ENCODE measurements around the gene TMED4. TPM values are rescaled to one million over a fixed set of nuclear protein-coding genes. Genes with fewer than 3 reads are reported as not detected.

The TMED4 gene
- total RNA-seq, 4 donors from 2014 or later: 226 to 303 (median 254) TPM

DNA sequence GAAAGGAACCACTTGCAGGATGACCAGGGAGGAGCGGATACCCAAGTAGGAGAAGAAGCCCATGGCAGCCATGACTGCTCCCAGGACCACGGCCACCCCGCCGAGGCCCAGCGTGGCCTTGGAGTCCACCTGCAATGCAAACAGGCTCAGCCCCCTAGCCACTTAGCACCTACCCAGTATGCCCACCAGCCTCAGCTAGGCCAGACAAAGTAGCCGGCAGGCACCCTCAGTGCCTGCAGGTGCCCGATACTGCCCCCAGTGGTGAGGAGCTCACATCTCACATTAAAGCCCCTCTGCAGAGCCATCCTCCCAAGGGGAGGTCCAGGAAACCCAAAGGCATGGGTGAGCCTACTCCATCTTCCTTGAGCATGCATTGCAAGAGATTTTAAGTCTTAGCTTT is 47.5 kb downstream of the TMED4 start:
- DNase-seq: peak; percentile 33
- intact Hi-C loops (cut with DNase I; ENCODE audit: low total_unique reads): no loop called here
- WGBS, 2 donors (ENCODE audit: low coverage in 1 of 2): 58% methylated on average over 7 of the region's 7 CpGs; no CpG with 5 or more reads in 1 of the 2 donors
- Histone ChIP-seq H3K4me1 (no peaks in the 10 kb centered on the region), H3K36me3 (no peaks in the 10 kb centered on the region), H3K27me3 (no peaks in the 10 kb centered on the region), H3K9me3 (no peaks in the 10 kb centered on the region), H3K4me3 (no peak overlapping the region), H3K27ac (no peak overlapping the region)
- no peak for TF ChIP-seq EP300 (IDR thresholded peaks at IDR 0.05; ENCODE audit: low read depth)
- TF ChIP-seq, protein P1, sequence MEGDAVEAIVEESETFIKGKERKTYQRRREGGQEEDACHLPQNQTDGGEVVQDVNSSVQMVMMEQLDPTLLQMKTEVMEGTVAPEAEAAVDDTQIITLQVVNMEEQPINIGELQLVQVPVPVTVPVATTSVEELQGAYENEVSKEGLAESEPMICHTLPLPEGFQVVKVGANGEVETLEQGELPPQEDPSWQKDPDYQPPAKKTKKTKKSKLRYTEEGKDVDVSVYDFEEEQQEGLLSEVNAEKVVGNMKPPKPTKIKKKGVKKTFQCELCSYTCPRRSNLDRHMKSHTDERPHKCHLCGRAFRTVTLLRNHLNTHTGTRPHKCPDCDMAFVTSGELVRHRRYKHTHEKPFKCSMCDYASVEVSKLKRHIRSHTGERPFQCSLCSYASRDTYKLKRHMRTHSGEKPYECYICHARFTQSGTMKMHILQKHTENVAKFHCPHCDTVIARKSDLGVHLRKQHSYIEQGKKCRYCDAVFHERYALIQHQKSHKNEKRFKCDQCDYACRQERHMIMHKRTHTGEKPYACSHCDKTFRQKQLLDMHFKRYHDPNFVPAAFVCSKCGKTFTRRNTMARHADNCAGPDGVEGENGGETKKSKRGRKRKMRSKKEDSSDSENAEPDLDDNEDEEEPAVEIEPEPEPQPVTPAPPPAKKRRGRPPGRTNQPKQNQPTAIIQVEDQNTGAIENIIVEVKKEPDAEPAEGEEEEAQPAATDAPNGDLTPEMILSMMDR (IDR thresholded peaks at IDR 0.05): peak; percentile 20 to 47 (median 31)
- in situ Hi-C loops (cut with MboI; ENCODE audit: low pct_ligation_motif_present in 1 of 4, low pct_unique_long_range_greater_than_20kb in 1 of 4, low sequenced_read_pairs in 3 of 4): no loop called here

DNA sequence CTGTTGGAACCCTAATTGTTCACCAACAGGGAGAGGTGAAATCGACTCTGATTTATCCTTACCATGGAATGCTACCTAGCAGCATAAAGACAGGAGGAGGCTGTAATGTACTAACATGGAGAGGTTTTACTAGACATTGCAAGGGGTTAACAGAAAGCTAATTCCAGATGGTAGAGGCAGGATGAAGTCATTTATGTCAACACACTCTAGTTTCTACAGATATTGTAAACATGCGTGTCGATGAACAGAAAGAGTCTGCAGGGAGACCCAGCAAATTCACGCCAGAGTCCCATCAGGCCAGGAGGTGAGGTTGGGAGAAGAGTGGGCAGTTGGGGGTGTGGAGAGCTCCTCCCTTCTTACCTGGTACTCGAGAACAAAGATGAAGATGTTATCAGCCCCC is 47.9 kb downstream of the TMED4 start:
- no peak for DNase-seq
- intact Hi-C loops (cut with DNase I; ENCODE audit: low total_unique reads): no loop called here
- TF ChIP-seq, protein P1 (IDR thresholded peaks at IDR 0.05): no peak
- TF ChIP-seq POLR2A (IDR thresholded peaks at IDR 0.05) (no peak), EP300 (IDR thresholded peaks at IDR 0.05; ENCODE audit: low read depth) (no peak), POLR2AphosphoS5 (IDR thresholded peaks at IDR 0.05) (no peak)
- Histone ChIP-seq H3K4me3 (no peak overlapping the region), H3K27me3 (no peaks in the 10 kb centered on the region), H3K36me3 (no peaks in the 10 kb centered on the region), H3K27ac (no peak overlapping the region), H3K4me1 (no peaks in the 10 kb centered on the region), H3K9me3 (no peaks in the 10 kb centered on the region)
- WGBS, 2 donors (ENCODE audit: low coverage in 1 of 2): 48% methylated on average over 5 of the region's 5 CpGs; no CpG with 5 or more reads in 1 of the 2 donors
- in situ Hi-C loops (cut with MboI; ENCODE audit: low pct_ligation_motif_present in 1 of 4, low pct_unique_long_range_greater_than_20kb in 1 of 4, low sequenced_read_pairs in 3 of 4): no loop called here

DNA sequence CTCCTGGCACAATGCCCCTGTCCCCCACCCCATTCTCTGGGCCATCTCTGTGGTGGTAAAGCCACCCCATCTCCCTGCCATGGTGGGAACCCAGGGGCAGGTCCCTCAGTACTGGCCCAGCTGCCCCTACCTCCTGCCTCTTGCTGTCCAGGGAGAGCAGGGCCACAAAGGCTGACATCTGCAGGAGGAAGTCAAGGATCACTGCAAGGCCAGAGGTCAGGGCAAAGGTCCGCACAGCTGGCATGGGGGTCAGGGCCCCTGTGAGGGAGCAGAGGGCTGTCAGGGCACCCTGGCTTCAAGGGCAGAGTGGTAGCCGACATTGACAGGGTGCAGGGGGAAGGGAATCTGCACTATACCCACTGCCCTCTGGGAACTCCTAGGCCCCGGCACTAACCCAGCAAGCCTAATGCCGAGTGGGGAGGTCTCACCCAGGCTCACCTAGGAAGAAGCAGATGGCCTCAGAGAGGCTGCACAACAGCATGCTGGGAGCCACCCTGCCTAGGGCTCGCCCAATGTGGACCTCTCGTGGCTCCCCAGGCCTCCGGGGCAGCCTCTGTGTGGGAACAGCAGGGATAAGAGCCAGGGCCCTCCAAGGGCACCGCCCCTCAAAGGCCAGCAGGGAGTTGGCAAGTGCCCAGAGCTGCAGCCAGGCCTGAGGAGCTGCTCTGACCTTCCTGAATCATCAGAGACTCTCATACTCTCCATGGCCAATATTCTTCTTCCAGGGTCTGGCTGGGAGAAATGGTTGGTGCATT is 48.6 kb downstream of the TMED4 start:
- Histone ChIP-seq H3K27ac (no peak overlapping the region), H3K27me3 (no peaks in the 10 kb centered on the region), H3K4me3 (no peak overlapping the region), H3K9me3 (no peaks in the 10 kb centered on the region), H3K4me1 (no peaks in the 10 kb centered on the region), H3K36me3 (no peaks in the 10 kb centered on the region)
- WGBS, 2 donors (ENCODE audit: low coverage in 1 of 2): 72% methylated on average over 6 of the region's 8 CpGs; no CpG with 5 or more reads in 1 of the 2 donors
- TF ChIP-seq, protein P1 (IDR thresholded peaks at IDR 0.05): no peak
- TF ChIP-seq EP300 (IDR thresholded peaks at IDR 0.05; ENCODE audit: low read depth) (no peak), POLR2AphosphoS5 (IDR thresholded peaks at IDR 0.05) (no peak), POLR2A (IDR thresholded peaks at IDR 0.05) (no peak)
- intact Hi-C loops (cut with DNase I; ENCODE audit: low total_unique reads) (no loop called here), in situ Hi-C loops (cut with MboI; ENCODE audit: low pct_ligation_motif_present in 1 of 4, low pct_unique_long_range_greater_than_20kb in 1 of 4, low sequenced_read_pairs in 3 of 4) (no loop called here)
- no peak for DNase-seq

DNA sequence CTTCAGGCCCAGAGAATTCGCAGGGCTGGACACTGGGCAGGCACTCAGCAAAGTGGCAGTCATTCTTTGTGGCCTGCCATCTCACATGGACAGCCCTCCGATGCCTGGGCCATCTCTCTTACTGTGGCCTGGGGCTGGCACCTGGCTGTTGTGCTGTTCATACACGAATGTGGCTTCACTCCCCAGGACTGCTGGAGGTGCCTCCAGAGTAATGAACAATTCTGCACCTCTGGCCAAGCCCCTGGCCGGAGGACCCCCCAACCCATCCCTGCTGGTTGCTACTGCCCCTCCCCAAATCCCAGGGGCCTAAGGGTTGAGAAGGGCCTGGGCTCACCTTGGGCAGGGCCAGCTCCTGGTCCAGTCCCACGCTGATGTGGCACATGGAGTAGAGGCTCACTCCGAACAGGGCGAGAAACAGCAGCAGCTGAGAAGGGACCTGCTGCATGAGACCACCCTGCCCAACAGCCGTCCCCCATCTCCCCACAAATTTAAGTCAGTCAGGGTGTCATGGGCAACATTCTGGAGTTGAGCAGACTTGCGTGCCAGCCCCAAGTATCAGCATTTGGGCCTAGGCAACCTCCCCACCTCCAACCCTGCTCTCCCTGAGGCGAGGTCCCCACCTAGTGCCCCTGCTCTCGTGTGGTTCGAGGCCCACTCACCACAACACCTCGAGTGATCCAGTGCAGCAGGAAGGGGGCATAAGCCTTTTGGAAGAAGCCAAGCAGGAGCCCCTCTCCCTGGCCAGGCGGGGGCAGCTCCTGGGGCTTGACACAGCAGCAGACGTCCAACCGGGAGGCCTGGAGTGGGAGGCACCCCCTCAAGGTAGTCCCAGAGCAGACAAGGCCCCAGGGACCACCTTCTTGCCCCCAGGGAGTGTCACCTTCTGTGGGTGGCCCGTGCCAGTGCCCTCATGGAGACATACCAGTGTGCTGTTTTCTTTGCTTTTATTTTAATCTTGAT is 50.3 kb downstream of the TMED4 start:
- no peak for TF ChIP-seq EP300 (IDR thresholded peaks at IDR 0.05; ENCODE audit: low read depth)
- no peak for DNase-seq
- intact Hi-C loops (cut with DNase I; ENCODE audit: low total_unique reads) (no loop called here), in situ Hi-C loops (cut with MboI; ENCODE audit: low pct_ligation_motif_present in 1 of 4, low pct_unique_long_range_greater_than_20kb in 1 of 4, low sequenced_read_pairs in 3 of 4) (no loop called here)
- no peak overlapping the region for H3K4me3 ChIP-seq
- no peaks in the 10 kb centered on the region for H3K9me3 ChIP-seq
- H3K4me1 ChIP-seq: no peaks in the 10 kb centered on the region
- 81% methylated on average over 17 of the region's 17 CpGs; no CpG with 5 or more reads in 1 of the 2 donors for WGBS, 2 donors (ENCODE audit: low coverage in 1 of 2)
- no peaks in the 10 kb centered on the region for H3K27me3 ChIP-seq
- no peaks in the 10 kb centered on the region for H3K36me3 ChIP-seq
- no peak overlapping the region for H3K27ac ChIP-seq

Measured in transverse colon (tissue), 4 donors.